Liver (tissue), 9 donors: Measurements from ENCODE around the gene AFTPH. TPM values are rescaled to one million over a fixed set of nuclear protein-coding genes. Genes with fewer than 3 reads are reported as not detected.

Experiments used
- DNase-seq: peaks from one replicate; pipeline ENCODE4 v3.0.0-alpha.2; 2017; ENCODE audit warnings: low spot score
- H3K27ac ChIP-seq, 2 donors: one replicate each; pipeline ENCODE4 v1.7.0; 2013; ENCODE audit warnings: inconsistent platforms in 2 of 2, low read length in 2 of 2, control low read depth in 1 of 2, low read depth in 1 of 2, mild to moderate bottlenecking in 1 of 2
- H3K27me3 ChIP-seq, 4 donors: one replicate each; pipeline versions ENCODE4 v1.6.1 to v1.7.0; 2013; ENCODE audit warnings: low read length in 3 of 4, inconsistent platforms in 1 of 4, mild to moderate bottlenecking in 1 of 4, moderate library complexity in 1 of 4; ENCODE audit not compliant: control insufficient read depth in 4 of 4, insufficient read depth in 4 of 4
- H3K36me3 ChIP-seq, 4 donors: one replicate each; pipeline versions ENCODE4 v1.6.1 to v1.7.0; 2013; ENCODE audit warnings: low read length in 3 of 4, mild to moderate bottlenecking in 3 of 4, low read depth in 1 of 4, moderate library complexity in 1 of 4; ENCODE audit not compliant: control insufficient read depth in 4 of 4, insufficient read depth in 3 of 4
- H3K4me1 ChIP-seq, 4 donors: one replicate each; pipeline versions ENCODE4 v1.6.1 to v1.7.0; 2013; ENCODE audit warnings: low read length in 3 of 4, mild to moderate bottlenecking in 3 of 4, moderate library complexity in 1 of 4; ENCODE audit not compliant: control insufficient read depth in 4 of 4, insufficient read depth in 4 of 4
- H3K4me3 ChIP-seq, 3 donors: one replicate each; pipeline versions ENCODE4 v1.6.1 to v1.7.0; 2013; ENCODE audit warnings: low read length in 3 of 3, control low read depth in 1 of 3, low read depth in 1 of 3, mild to moderate bottlenecking in 1 of 3
- H3K9ac ChIP-seq, 2 donors: one replicate each; pipeline ENCODE4 v1.7.0; 2013; ENCODE audit warnings: low read length in 2 of 2, mild to moderate bottlenecking in 2 of 2, moderate library complexity in 2 of 2, control low read depth in 1 of 2, low read depth in 1 of 2
- H3K9me3 ChIP-seq, 4 donors: one replicate each; pipeline versions ENCODE4 v1.6.1 to v1.7.0; 2013; ENCODE audit warnings: low read length in 3 of 4; ENCODE audit not compliant: control insufficient read depth in 4 of 4
- EGR1 ChIP-seq, 2 donors: IDR thresholded peaks; 2 replicates each; pipeline ENCODE4 v1.6.1; 2016 to 2018; ENCODE audit warnings: antibody characterized with exemption in 2 of 2, low read depth in 2 of 2
- FOXA1 ChIP-seq: IDR thresholded peaks from 2 replicates; pipeline ENCODE4 v1.6.1; 2016; ENCODE audit warnings: antibody characterized with exemption
- FOXA2 ChIP-seq: IDR thresholded peaks from 2 replicates; pipeline ENCODE4 v1.6.1; 2016; ENCODE audit warnings: antibody characterized with exemption
- GABPA ChIP-seq, 2 donors: IDR thresholded peaks in 1 of 2; conservative IDR thresholded peaks in 1 of 2; 2 replicates each; pipeline ENCODE4 v1.6.1; 2016; ENCODE audit warnings: antibody characterized with exemption in 2 of 2, mild to moderate bottlenecking in 1 of 2, moderate library complexity in 1 of 2
- HNF4A ChIP-seq, 2 donors: conservative IDR thresholded peaks; 2 replicates each; pipeline ENCODE4 v1.6.1; 2016; ENCODE audit warnings: antibody characterized with exemption in 2 of 2, mild to moderate bottlenecking in 2 of 2
- HNF4G ChIP-seq: IDR thresholded peaks from 2 replicates; pipeline ENCODE4 v1.6.1; 2016; ENCODE audit warnings: antibody characterized with exemption
- JUND ChIP-seq, 2 donors: IDR thresholded peaks; 2 replicates each; pipeline ENCODE4 v1.6.1; 2016; ENCODE audit warnings: antibody characterized with exemption in 2 of 2
- NR2F2 ChIP-seq: IDR thresholded peaks from 2 replicates; pipeline ENCODE4 v1.6.1; 2016; ENCODE audit warnings: antibody characterized with exemption
- RAD21 ChIP-seq, 2 donors: IDR thresholded peaks; 2 replicates each; pipeline ENCODE4 v1.6.1; 2016; ENCODE audit warnings: antibody characterized with exemption in 2 of 2, mild to moderate bottlenecking in 2 of 2
- RXRA ChIP-seq, 2 donors: IDR thresholded peaks; 2 replicates each; pipeline ENCODE4 v1.6.1; 2017 to 2018; ENCODE audit warnings: antibody characterized with exemption in 2 of 2, mild to moderate bottlenecking in 1 of 2
- SP1 ChIP-seq: IDR thresholded peaks from 2 replicates; pipeline ENCODE4 v1.6.1; 2018; ENCODE audit warnings: antibody characterized with exemption, mild to moderate bottlenecking
- TAF1 ChIP-seq: conservative IDR thresholded peaks from 2 replicates; pipeline ENCODE4 v1.6.1; 2016; ENCODE audit warnings: antibody characterized with exemption, mild to moderate bottlenecking
- YY1 ChIP-seq: IDR thresholded peaks from 2 replicates; pipeline ENCODE4 v1.6.1; 2016; ENCODE audit warnings: antibody characterized with exemption, mild to moderate bottlenecking
- WGBS: extraction: QIAGEN DNeasy Blood & Tissue Kit; methylation state at CpG from one replicate; pipeline ENCODE4 v1.1.7; 2013; 5-methylcytosine and 5-hydroxymethylcytosine counted together
- polyA plus RNA-seq, 2 donors: library from polyadenylated mRNA; stranded (reverse) in 1 of 2; unstranded in 1 of 2; fragments of 200-250 nt in 1 of 2; fragments of >200 nt in 1 of 2; fragmentation: Nextera tagmentation in 1 of 2; extraction: Ambion mirVana in 1 of 2; gene quantifications; one replicate each; pipeline versions ENCODE4 v1.2.1 to v1.2.3, GENCODE V29; 2013 to 2015
- total RNA-seq, 2 donors: library from RNA; depleted of rRNA; stranded (reverse); fragments of >200 nt; gene quantifications; one replicate each; pipeline ENCODE4 v1.2.3, GENCODE V29; 2014
- TF ChIP-seq, protein P1 (sequence below): fragments of 150-350 bp; IDR thresholded peaks from 2 replicates; pipeline ENCODE4 v1.5.1; 2017; ENCODE audit warnings: improper control_type of control experiment, low read depth, low read length; ENCODE audit not compliant: missing input control
- TF ChIP-seq, protein P2 (sequence below): IDR thresholded peaks from 2 replicates; pipeline ENCODE4 v1.6.1; 2016; ENCODE audit warnings: antibody characterized with exemption, mild to moderate bottlenecking
- TF ChIP-seq, protein P3 (sequence below): IDR thresholded peaks from 2 replicates; pipeline ENCODE4 v1.6.1; 2016; ENCODE audit warnings: antibody characterized with exemption
- TF ChIP-seq, protein P4 (sequence below): IDR thresholded peaks from 2 replicates; pipeline ENCODE4 v1.6.1; 2016; ENCODE audit warnings: antibody characterized with exemption
- TF ChIP-seq, protein P5 (sequence below): IDR thresholded peaks from 2 replicates; pipeline ENCODE4 v1.6.1; 2016; ENCODE audit warnings: antibody characterized with exemption
- donor health status: healthy.
- donor health status: healthy.
- donor health status: healthy.
- donor health status: healthy.
- donor health status: healthy.

AFTPH gene, protein sequence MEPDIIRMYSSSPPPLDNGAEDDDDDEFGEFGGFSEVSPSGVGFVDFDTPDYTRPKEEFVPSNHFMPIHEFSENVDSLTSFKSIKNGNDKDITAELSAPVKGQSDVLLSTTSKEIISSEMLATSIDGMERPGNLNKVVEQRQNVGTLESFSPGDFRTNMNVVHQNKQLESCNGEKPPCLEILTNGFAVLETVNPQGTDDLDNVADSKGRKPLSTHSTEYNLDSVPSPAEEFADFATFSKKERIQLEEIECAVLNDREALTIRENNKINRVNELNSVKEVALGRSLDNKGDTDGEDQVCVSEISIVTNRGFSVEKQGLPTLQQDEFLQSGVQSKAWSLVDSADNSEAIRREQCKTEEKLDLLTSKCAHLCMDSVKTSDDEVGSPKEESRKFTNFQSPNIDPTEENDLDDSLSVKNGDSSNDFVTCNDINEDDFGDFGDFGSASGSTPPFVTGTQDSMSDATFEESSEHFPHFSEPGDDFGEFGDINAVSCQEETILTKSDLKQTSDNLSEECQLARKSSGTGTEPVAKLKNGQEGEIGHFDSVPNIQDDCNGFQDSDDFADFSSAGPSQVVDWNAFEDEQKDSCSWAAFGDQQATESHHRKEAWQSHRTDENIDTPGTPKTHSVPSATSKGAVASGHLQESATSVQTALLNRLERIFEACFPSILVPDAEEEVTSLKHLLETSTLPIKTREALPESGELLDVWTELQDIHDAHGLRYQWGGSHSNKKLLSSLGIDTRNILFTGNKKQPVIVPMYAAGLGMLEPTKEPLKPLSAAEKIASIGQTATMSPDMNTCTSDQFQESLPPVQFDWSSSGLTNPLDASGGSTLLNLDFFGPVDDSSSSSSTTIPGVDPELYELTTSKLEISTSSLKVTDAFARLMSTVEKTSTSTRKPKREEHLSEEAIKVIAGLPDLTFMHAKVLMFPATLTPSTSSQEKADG
- total RNA-seq = 10 to 100 TPM; 26.4 to 27.9 TPM
- polyA plus RNA-seq = 10 to 100 TPM; 10.5 to 14.9 TPM

DNA sequence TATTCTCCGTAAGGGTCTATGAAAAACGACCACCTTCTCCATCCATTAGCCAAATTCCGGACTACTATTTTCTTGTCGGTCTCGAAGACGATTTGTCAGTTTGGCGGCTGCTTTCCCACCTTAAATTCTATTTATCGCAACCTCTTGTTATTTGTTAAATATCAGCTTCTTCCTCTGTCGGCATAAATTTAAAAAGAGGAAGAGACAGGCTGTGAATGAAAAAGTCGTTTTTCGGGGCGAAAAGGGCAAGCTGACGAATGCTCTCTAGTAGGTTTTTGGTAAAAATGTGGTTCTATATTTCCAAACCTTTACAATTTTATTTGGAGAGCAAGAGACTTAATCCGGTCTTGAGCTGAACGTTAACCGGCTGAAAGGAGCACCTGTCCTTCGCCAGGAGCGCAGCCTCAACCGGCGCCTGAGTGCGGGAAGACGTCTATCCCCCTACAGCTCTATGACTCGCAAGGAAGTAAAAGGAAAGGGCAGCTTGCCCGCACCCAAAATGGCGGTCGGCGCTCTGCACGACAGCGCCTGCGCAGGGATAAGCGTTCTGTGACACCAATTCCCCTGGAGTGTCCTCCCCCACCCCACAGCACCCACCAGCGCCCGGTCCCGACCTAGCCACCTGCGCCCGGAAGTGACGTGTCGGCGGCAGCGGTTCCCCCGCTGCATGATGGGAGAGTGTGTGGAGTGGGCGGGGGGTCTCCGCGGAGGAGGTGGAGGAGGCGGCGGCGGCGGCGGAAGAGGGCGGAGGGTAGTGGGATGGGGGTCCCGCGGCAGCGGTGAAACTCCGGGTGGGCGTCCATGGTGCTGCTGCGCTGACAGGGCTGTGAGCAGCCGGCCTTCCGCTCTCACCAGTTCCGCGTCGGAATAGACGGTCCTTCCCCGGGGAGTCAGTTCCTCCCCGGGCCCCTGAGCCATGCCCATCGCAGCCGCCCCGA lies at the start of gene AFTPH:
AFTPH (plus strand) TSS at position 663 of the 938 bp plus-strand sequence. CDS start 27,147 bp downstream, outside the sequence.
- under 1% methylated on average over 67 of the region's 67 CpGs for WGBS
- Histone ChIP-seq H3K9me3 (no peaks in the 10 kb centered on the region), H3K36me3 (no peaks in the 10 kb centered on the region), H3K27me3 (no peaks in the 10 kb centered on the region), H3K27ac (peak within 1 kb of the TSS; percentile 89 to 98), H3K4me3 (peak within 1 kb of the TSS; percentile 75 to 97 (median 85)), H3K4me1 (peaks cover 1 to 25% (median 15%) of the 10 kb centered on the region in 4 donors), H3K9ac (peak within 1 kb of the TSS; percentile 91 to 99)
- TF ChIP-seq RAD21 (IDR thresholded peaks at IDR 0.05) (peak; percentile 14 to 44), HNF4A (conservative IDR thresholded peaks at IDR 0.05) (peak in 1 of 2 donors; percentile 19), NR2F2 (peak; percentile 44), YY1 (peak; percentile 100), GABPA (IDR thresholded peaks at IDR 0.05 in 1 of 2, conservative IDR thresholded peaks at IDR 0.05 in 1 of 2) (peak; percentile 82 to 94), HNF4G (no peak), SP1 (peak; percentile 61), FOXA1 (no peak), RXRA (IDR thresholded peaks at IDR 0.05) (peak; percentile 29 to 35), JUND (IDR thresholded peaks at IDR 0.05) (no peak), TAF1 (peak; percentile 88), FOXA2 (no peak), EGR1 (IDR thresholded peaks at IDR 0.05; ENCODE audit: low read depth in 2 of 2) (peak; percentile 66 to 68)
- TF ChIP-seq, protein P1, sequence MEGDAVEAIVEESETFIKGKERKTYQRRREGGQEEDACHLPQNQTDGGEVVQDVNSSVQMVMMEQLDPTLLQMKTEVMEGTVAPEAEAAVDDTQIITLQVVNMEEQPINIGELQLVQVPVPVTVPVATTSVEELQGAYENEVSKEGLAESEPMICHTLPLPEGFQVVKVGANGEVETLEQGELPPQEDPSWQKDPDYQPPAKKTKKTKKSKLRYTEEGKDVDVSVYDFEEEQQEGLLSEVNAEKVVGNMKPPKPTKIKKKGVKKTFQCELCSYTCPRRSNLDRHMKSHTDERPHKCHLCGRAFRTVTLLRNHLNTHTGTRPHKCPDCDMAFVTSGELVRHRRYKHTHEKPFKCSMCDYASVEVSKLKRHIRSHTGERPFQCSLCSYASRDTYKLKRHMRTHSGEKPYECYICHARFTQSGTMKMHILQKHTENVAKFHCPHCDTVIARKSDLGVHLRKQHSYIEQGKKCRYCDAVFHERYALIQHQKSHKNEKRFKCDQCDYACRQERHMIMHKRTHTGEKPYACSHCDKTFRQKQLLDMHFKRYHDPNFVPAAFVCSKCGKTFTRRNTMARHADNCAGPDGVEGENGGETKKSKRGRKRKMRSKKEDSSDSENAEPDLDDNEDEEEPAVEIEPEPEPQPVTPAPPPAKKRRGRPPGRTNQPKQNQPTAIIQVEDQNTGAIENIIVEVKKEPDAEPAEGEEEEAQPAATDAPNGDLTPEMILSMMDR = no peak
- TF ChIP-seq, protein P2, sequence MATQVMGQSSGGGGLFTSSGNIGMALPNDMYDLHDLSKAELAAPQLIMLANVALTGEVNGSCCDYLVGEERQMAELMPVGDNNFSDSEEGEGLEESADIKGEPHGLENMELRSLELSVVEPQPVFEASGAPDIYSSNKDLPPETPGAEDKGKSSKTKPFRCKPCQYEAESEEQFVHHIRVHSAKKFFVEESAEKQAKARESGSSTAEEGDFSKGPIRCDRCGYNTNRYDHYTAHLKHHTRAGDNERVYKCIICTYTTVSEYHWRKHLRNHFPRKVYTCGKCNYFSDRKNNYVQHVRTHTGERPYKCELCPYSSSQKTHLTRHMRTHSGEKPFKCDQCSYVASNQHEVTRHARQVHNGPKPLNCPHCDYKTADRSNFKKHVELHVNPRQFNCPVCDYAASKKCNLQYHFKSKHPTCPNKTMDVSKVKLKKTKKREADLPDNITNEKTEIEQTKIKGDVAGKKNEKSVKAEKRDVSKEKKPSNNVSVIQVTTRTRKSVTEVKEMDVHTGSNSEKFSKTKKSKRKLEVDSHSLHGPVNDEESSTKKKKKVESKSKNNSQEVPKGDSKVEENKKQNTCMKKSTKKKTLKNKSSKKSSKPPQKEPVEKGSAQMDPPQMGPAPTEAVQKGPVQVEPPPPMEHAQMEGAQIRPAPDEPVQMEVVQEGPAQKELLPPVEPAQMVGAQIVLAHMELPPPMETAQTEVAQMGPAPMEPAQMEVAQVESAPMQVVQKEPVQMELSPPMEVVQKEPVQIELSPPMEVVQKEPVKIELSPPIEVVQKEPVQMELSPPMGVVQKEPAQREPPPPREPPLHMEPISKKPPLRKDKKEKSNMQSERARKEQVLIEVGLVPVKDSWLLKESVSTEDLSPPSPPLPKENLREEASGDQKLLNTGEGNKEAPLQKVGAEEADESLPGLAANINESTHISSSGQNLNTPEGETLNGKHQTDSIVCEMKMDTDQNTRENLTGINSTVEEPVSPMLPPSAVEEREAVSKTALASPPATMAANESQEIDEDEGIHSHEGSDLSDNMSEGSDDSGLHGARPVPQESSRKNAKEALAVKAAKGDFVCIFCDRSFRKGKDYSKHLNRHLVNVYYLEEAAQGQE = peak; percentile 73
- TF ChIP-seq, protein P3, sequence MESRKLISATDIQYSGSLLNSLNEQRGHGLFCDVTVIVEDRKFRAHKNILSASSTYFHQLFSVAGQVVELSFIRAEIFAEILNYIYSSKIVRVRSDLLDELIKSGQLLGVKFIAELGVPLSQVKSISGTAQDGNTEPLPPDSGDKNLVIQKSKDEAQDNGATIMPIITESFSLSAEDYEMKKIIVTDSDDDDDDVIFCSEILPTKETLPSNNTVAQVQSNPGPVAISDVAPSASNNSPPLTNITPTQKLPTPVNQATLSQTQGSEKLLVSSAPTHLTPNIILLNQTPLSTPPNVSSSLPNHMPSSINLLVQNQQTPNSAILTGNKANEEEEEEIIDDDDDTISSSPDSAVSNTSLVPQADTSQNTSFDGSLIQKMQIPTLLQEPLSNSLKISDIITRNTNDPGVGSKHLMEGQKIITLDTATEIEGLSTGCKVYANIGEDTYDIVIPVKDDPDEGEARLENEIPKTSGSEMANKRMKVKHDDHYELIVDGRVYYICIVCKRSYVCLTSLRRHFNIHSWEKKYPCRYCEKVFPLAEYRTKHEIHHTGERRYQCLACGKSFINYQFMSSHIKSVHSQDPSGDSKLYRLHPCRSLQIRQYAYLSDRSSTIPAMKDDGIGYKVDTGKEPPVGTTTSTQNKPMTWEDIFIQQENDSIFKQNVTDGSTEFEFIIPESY = peak; percentile 35
- TF ChIP-seq, protein P4, sequence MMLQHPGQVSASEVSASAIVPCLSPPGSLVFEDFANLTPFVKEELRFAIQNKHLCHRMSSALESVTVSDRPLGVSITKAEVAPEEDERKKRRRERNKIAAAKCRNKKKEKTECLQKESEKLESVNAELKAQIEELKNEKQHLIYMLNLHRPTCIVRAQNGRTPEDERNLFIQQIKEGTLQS = no peak
- TF ChIP-seq, protein P5, sequence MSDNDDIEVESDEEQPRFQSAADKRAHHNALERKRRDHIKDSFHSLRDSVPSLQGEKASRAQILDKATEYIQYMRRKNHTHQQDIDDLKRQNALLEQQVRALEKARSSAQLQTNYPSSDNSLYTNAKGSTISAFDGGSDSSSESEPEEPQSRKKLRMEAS = peak; percentile 47
- DNase-seq = peak; percentile 98
